CD4-positive, alpha-beta T cell treated with Interleukin-12 subunit alpha and Interleukin-12 subunit beta, for 1 hour (primary cell): Measurements from ENCODE around the gene OIT3.
"Not testable (repeated sequence)": the region's sequence is repeated elsewhere in the genome, so short reads cannot be mapped to it uniquely, and the experiment has no call there.

Experiments used
- DNase-seq: peaks from one replicate; pipeline ENCODE4 v3.0.0-alpha.2; 2020

The OIT3 gene

GRCh38 chr10:72904806-72905205 is 11.3 kb downstream of the OIT3 start:
- no peak for DNase-seq

GRCh38 chr10:72906446-72906845 is 12.9 kb downstream of the OIT3 start:
- DNase-seq: no peak

- DNase-seq: no peak
Observed at GRCh38 chr10:72910705-72911104, 17.2 kb downstream of the OIT3 start.

GRCh38 chr10:72911758-72912157 is 18.2 kb downstream of the OIT3 start:
- no peak for DNase-seq

- DNase-seq: no peak
Observed at GRCh38 chr10:72912736-72913135, 19.2 kb downstream of the OIT3 start.

- no peak for DNase-seq
Observed at GRCh38 chr10:72913287-72913686, 19.7 kb downstream of the OIT3 start.

GRCh38 chr10:72917201-72917600 is 23.7 kb downstream of the OIT3 start:
- not testable (repeated sequence) for DNase-seq

GRCh38 chr10:72917803-72918332 is 24.3 kb downstream of the OIT3 start:
- DNase-seq: not testable (repeated sequence)

GRCh38 chr10:72918352-72918751 is 24.8 kb downstream of the OIT3 start:
- DNase-seq: no peak

- not testable (repeated sequence) for DNase-seq
Observed at GRCh38 chr10:72921147-72921683, 27.7 kb downstream of the OIT3 start.

GRCh38 chr10:72924351-72924750 is 30.8 kb downstream of the OIT3 start:
- no peak for DNase-seq

- no peak for DNase-seq
Observed at GRCh38 chr10:72925951-72926465, 32.5 kb downstream of the OIT3 start.

- DNase-seq: no peak
Observed at GRCh38 chr10:72927485-72927884, 33.9 kb downstream of the OIT3 start.

- DNase-seq: no peak
Observed at GRCh38 chr10:72928798-72929197, 35.3 kb downstream of the OIT3 start.

- no peak for DNase-seq
Observed at GRCh38 chr10:72930276-72930675, 36.7 kb downstream of the OIT3 start.

GRCh38 chr10:72932259-72933015 is 38.9 kb downstream of the OIT3 start:
- no peak for DNase-seq

GRCh38 chr10:72935361-72935760 is 41.8 kb downstream of the OIT3 start:
- no peak for DNase-seq

- DNase-seq: no peak
Observed at GRCh38 chr10:72943498-72944234, 50.1 kb downstream of the OIT3 start.

- no peak for DNase-seq
Observed at GRCh38 chr10:72946963-72947362, 53.4 kb downstream of the OIT3 start.

- DNase-seq: no peak
Observed at GRCh38 chr10:72948762-72949161, 55.2 kb downstream of the OIT3 start.

GRCh38 chr10:72951760-72952159 is 58.2 kb downstream of the OIT3 start:
- no peak for DNase-seq

GRCh38 chr10:72952189-72952588 is 58.6 kb downstream of the OIT3 start:
- DNase-seq: no peak

- DNase-seq: no peak
Observed at GRCh38 chr10:72952642-72953158, 59.2 kb downstream of the OIT3 start.
